Retinal pigment epithelial cell (primary cell): ENCODE data around the gene SYNGAP1.

Experiments used
- DNase-seq: peaks from one replicate; pipeline ENCODE4 v3.0.0-alpha.2; 2010; ENCODE audit warnings: low read depth
- H3K4me3 ChIP-seq: 2 replicates; pipeline ENCODE4 v1.5.1; 2011; ENCODE audit warnings: mild to moderate bottlenecking, low read length, control low read depth, moderate library complexity
- CTCF ChIP-seq: conservative IDR thresholded peaks from 2 replicates; pipeline ENCODE4 v1.5.1; 2011; ENCODE audit warnings: low read depth, low read length, control low read depth, inconsistent platforms

SYNGAP1 gene

GRCh38 chr6:33418690-33419291 lies 1.1 kb upstream of the SYNGAP1 start:
- peak overlapping the region; percentile 50 for H3K4me3 ChIP-seq
- no peak for TF ChIP-seq CTCF
- no peak for DNase-seq

- DNase-seq: no peak
- H3K4me3 ChIP-seq: peak overlapping the region; percentile 44
- no peak for TF ChIP-seq CTCF
These were observed 852 bp downstream of the SYNGAP1 start for GRCh38 chr6:33420491-33421343.

GRCh38 chr6:33421344-33421643 lies 1.4 kb downstream of the SYNGAP1 start:
- H3K4me3 ChIP-seq: no peak overlapping the region
- DNase-seq: no peak
- no peak for TF ChIP-seq CTCF

- no peak for TF ChIP-seq CTCF
- no peak overlapping the region for H3K4me3 ChIP-seq
- no peak for DNase-seq
These were observed 3.9 kb downstream of the SYNGAP1 start for GRCh38 chr6:33423777-33424176.

- DNase-seq: no peak
- TF ChIP-seq CTCF: no peak
- H3K4me3 ChIP-seq: peak overlapping the region; percentile 48
These were observed 5.2 kb downstream of the SYNGAP1 start for GRCh38 chr6:33424855-33425667.

- DNase-seq: peak; percentile 48
- peak; percentile 74 for TF ChIP-seq CTCF
These were observed 6.1 kb downstream of the SYNGAP1 start for GRCh38 chr6:33425668-33426577.

More at GRCh38 chr6:33425668-33426577, 6.1 kb downstream of the SYNGAP1 start:
- H3K4me3 ChIP-seq: peak overlapping the region; percentile 48
